Ovary (tissue), 9 donors: ENCODE data around the gene LYAR. TPM values are rescaled to one million over a fixed set of nuclear protein-coding genes. Genes with fewer than 3 reads are reported as not detected.
A peak's percentile ranks its signal among the peaks of the same experiment; 100 is the strongest.

Source experiments
- DNase-seq, 5 donors: peaks; one replicate each; pipeline ENCODE4 v3.0.0-alpha.2; 2019 to 2020
- H3K27ac ChIP-seq, 2 donors: fragments of 200-600 bp; one replicate each; pipeline versions ENCODE4 v1.5.1 to v1.8.0; 2019 to 2022
- H3K27me3 ChIP-seq: fragments of 200-600 bp; one replicate; pipeline ENCODE4 v1.8.0; 2022
- H3K36me3 ChIP-seq: fragments of 200-600 bp; sonication (generic); one replicate; pipeline ENCODE4 v1.5.1; 2019
- H3K4me1 ChIP-seq: one replicate; pipeline ENCODE4 v1.8.1; 2013; ENCODE audit warnings: mild to moderate bottlenecking, moderate library complexity; ENCODE audit not compliant: insufficient read depth
- H3K4me3 ChIP-seq: fragments of 200-600 bp; sonication (generic); one replicate; pipeline ENCODE4 v1.5.1; 2017
- H3K9me3 ChIP-seq, 2 donors: fragments of 200-600 bp in 1 of 2; sonication (generic) in 1 of 2; one replicate each; pipeline versions ENCODE4 v1.5.1 to v1.8.1; 2013 to 2019; ENCODE audit warnings: mild to moderate bottlenecking in 1 of 2, moderate library complexity in 1 of 2
- CTCF ChIP-seq, 3 donors: fragments of 450-650 bp in 2 of 3; fragments of 200-600 bp in 1 of 3; IDR thresholded peaks; one replicate each; pipeline versions ENCODE4 v1.5.1 to v1.8.0; 2016 to 2022; ENCODE audit warnings: antibody characterized with exemption in 3 of 3, mild to moderate bottlenecking in 1 of 3
- EP300 ChIP-seq: sonication (generic); formaldehyde crosslinking; IDR thresholded peaks from one replicate; pipeline ENCODE4 v1.6.1; 2017; ENCODE audit warnings: antibody characterized with exemption
- POLR2A ChIP-seq: fragments of 450-650 bp; IDR thresholded peaks from one replicate; pipeline ENCODE4 v1.6.1; 2017; ENCODE audit warnings: antibody characterized with exemption, mild to moderate bottlenecking, moderate library complexity
- WGBS, 3 donors: extraction: QIAGEN DNeasy Blood & Tissue Kit in 1 of 3; methylation state at CpG; one replicate each; pipeline versions ENCODE4 v1.1.5 to v1.1.7; 2013 to 2017; 5-methylcytosine and 5-hydroxymethylcytosine counted together
- intact Hi-C, 4 donors: fragments of 100-400 bp; cut with DNase I; formaldehyde crosslinking; loops; one replicate each; pipeline versions ENCODE4 v1.11.0 to v1.15.1; 2022 to 2023
- polyA plus RNA-seq, 2 donors: library from polyadenylated mRNA; stranded (reverse); fragments of 200-250 nt in 1 of 2; fragments of 350-450 nt in 1 of 2; fragmentation: Illumina TruSeq in 1 of 2; extraction: RNeasy Lipid Tissue Mini Kit (QIAGEN cat#74804) in 1 of 2; gene quantifications; one replicate each; pipeline ENCODE4 v1.2.3, GENCODE V29; 2013 to 2014
- total RNA-seq, 7 donors: library from RNA; depleted of rRNA in 2 of 7; stranded (reverse); fragments of >200 nt in 2 of 7; fragmentation: NEBNext Ultra II Directional in 3 of 7; extraction: Animal tissue kit (Norgen Biotek cat#: 25700) in 3 of 7; gene quantifications; one replicate each; pipeline versions ENCODE4 v1.1.0 to v1.2.4, GENCODE V29; 2016 to 2023
- donor health status: DM: no; HTN: no; CAD: no; lungs with moderate emphysema.
- donor health status: DM: no; HTN: no; CAD: no.
- donor health status: Bipolar disorder and iron deficiency.
- donor health status: DM: yes; HTN: yes; CAD: no.
- donor health status: DM: no; HTN: no; CAD: no.
- donor health status: DM: yes; HTN: yes; CAD: no.

The LYAR gene
- total and polyA plus RNA-seq, 9 donors, result 9.9 to 21.8 (median 13.1) TPM

- H3K27ac ChIP-seq, result no peak overlapping the region
These were observed 899 bp downstream of the LYAR start for GRCh38 chr4:4289055-4289454.

GRCh38 chr4:4288098-4288497 lies 1.9 kb downstream of the LYAR start:
- peaks cover 15% of the 10 kb centered on the region for H3K4me1 ChIP-seq
- H3K27me3 ChIP-seq, result no peaks in the 10 kb centered on the region
- no peak overlapping the region for H3K4me3 ChIP-seq
- TF ChIP-seq CTCF (IDR thresholded peaks at IDR 0.05), result no peak
- TF ChIP-seq EP300, result no peak
- TF ChIP-seq POLR2A, result no peak
- intact Hi-C loops, result no loop called here
- H3K27ac ChIP-seq, result no peak overlapping the region
- H3K9me3 ChIP-seq, result no peaks in the 10 kb centered on the region
- H3K36me3 ChIP-seq, result no peaks in the 10 kb centered on the region
- DNase-seq, result no peak

More at GRCh38 chr4:4289055-4289454, 899 bp downstream of the LYAR start:
- Histone ChIP-seq H3K36me3 (no peaks in the 10 kb centered on the region), H3K9me3 (no peaks in the 10 kb centered on the region), H3K4me3 (peak overlapping the region; percentile 76), H3K27me3 (no peaks in the 10 kb centered on the region), H3K4me1 (peaks cover 15% of the 10 kb centered on the region)
- DNase-seq, result no peak
- no peak for TF ChIP-seq POLR2A
- no peak for TF ChIP-seq EP300
- 16 to 23% (median 16%) methylated on average over 3 of the region's 3 CpGs for WGBS, 3 donors
- intact Hi-C loops, result no loop called here

GRCh38 chr4:4284827-4285618 lies 4.9 kb downstream of the LYAR start:
- Histone ChIP-seq H3K4me1 (peaks cover 12% of the 10 kb centered on the region), H3K27me3 (no peaks in the 10 kb centered on the region), H3K4me3 (no peak overlapping the region), H3K9me3 (no peaks in the 10 kb centered on the region), H3K36me3 (no peaks in the 10 kb centered on the region), H3K27ac (no peak overlapping the region)
- WGBS, 3 donors, result 54 to 67% (median 66%) methylated on average over 11 of the region's 11 CpGs
- DNase-seq, result peak in 1 of 5 donors; percentile 31
- TF ChIP-seq EP300 (no peak), POLR2A (no peak), CTCF (IDR thresholded peaks at IDR 0.05) (no peak)
- intact Hi-C loops, result no loop called here

- no peaks in the 10 kb centered on the region for H3K27me3 ChIP-seq
- 79 to 92% (median 87%) methylated on average over 6 of the region's 6 CpGs for WGBS, 3 donors
- intact Hi-C loops, result no loop called here
- no peak overlapping the region for H3K4me3 ChIP-seq
- no peak for TF ChIP-seq EP300
- TF ChIP-seq POLR2A, result no peak
- no peak for TF ChIP-seq CTCF (IDR thresholded peaks at IDR 0.05)
- no peaks in the 10 kb centered on the region for H3K9me3 ChIP-seq
- H3K4me1 ChIP-seq, result peaks cover 4% of the 10 kb centered on the region
- no peaks in the 10 kb centered on the region for H3K36me3 ChIP-seq
- DNase-seq, result no peak
- H3K27ac ChIP-seq, result no peak overlapping the region
These were observed 8.2 kb downstream of the LYAR start for GRCh38 chr4:4281787-4282186.

GRCh38 chr4:4277531-4277930 lies 12.4 kb downstream of the LYAR start:
- Histone ChIP-seq H3K27me3 (no peaks in the 10 kb centered on the region), H3K27ac (no peak overlapping the region), H3K4me3 (no peak overlapping the region), H3K9me3 (no peaks in the 10 kb centered on the region), H3K36me3 (no peaks in the 10 kb centered on the region), H3K4me1 (no peaks in the 10 kb centered on the region)
- intact Hi-C loops, result no loop called here
- WGBS, 3 donors, result 67 to 74% (median 74%) methylated on average over 6 of the region's 6 CpGs
- TF ChIP-seq EP300, result no peak
- no peak for TF ChIP-seq CTCF (IDR thresholded peaks at IDR 0.05)
- TF ChIP-seq POLR2A, result no peak
- DNase-seq, result no peak
